Endodermal cell (in vitro differentiated cells): ENCODE results near the gene IQGAP1. TPM values are rescaled to one million over a fixed set of nuclear protein-coding genes. Genes with fewer than 3 reads are reported as not detected.
"Not testable (repeated sequence)": the region's sequence is repeated elsewhere in the genome, so short reads cannot be mapped to it uniquely, and the experiment has no call there.

Source experiments
- DNase-seq: peaks from one replicate; pipeline ENCODE4 v3.0.0-alpha.2; 2017
- H3K27ac ChIP-seq: 2 replicates; pipeline ENCODE4 v1.5.1; 2013; ENCODE audit warnings: mild to moderate bottlenecking, low read depth, low read length, moderate library complexity
- H3K27me3 ChIP-seq: 2 replicates; pipeline ENCODE4 v1.6.1; 2013; ENCODE audit warnings: mild to moderate bottlenecking, low read length, moderate library complexity; ENCODE audit not compliant: insufficient read depth, control insufficient read depth, poor library complexity, severe bottlenecking
- H3K36me3 ChIP-seq: 2 replicates; pipeline ENCODE4 v1.7.0; 2013; ENCODE audit warnings: mild to moderate bottlenecking, low read length, moderate library complexity; ENCODE audit not compliant: control insufficient read depth, insufficient read depth
- H3K4me1 ChIP-seq: one replicate; pipeline ENCODE4 v1.7.0; 2013; ENCODE audit warnings: low read length; ENCODE audit not compliant: control insufficient read depth, insufficient read depth
- H3K4me3 ChIP-seq: 2 replicates; pipeline ENCODE4 v1.5.1; 2013; ENCODE audit warnings: mild to moderate bottlenecking, low read length, moderate library complexity
- H3K9ac ChIP-seq: 2 replicates; pipeline ENCODE4 v1.6.1; 2013; ENCODE audit warnings: mild to moderate bottlenecking, low read length, moderate library complexity; ENCODE audit not compliant: poor library complexity, severe bottlenecking; ENCODE audit errors: extremely low read depth
- H3K9me3 ChIP-seq: 2 replicates; pipeline ENCODE4 v1.6.1; 2013; ENCODE audit warnings: mild to moderate bottlenecking, low read length, moderate library complexity; ENCODE audit not compliant: control insufficient read depth
- H3K27ac Mint-ChIP-seq: 2 replicates; pipeline ENCODE4 v1.8.0; 2020; ENCODE audit warnings: mixed read lengths
- H3K27me3 Mint-ChIP-seq: 2 replicates; pipeline ENCODE4 v1.8.0; 2021; ENCODE audit warnings: mild to moderate bottlenecking, mixed read lengths; ENCODE audit not compliant: insufficient read depth
- H3K36me3 Mint-ChIP-seq: 2 replicates; pipeline ENCODE4 v1.8.0; 2020; ENCODE audit warnings: low read depth, mixed read lengths
- H3K4me1 Mint-ChIP-seq: 2 replicates; pipeline ENCODE4 v1.8.0; 2020; ENCODE audit warnings: mixed read lengths
- H3K4me3 Mint-ChIP-seq: 2 replicates; pipeline ENCODE4 v1.8.0; 2020; ENCODE audit warnings: mild to moderate bottlenecking, moderate library complexity, mixed read lengths
- H3K9me3 Mint-ChIP-seq: 2 replicates; pipeline ENCODE4 v1.8.0; 2020; ENCODE audit warnings: mild to moderate bottlenecking, mixed read lengths
- CTCF ChIP-seq: fragments of 200-600 bp; sonication (generic); conservative IDR thresholded peaks from 2 replicates; pipeline ENCODE4 v1.5.0; 2021; ENCODE audit warnings: antibody characterized with exemption, mild to moderate bottlenecking
- WGBS, 2 experiments: methylation state at CpG; one replicate each; pipeline versions ENCODE4 v1.1.5 to v1.1.7; 2013; ENCODE audit warnings: missing lambda C conversion rate in 2 of 2, mixed read lengths in 1 of 2; ENCODE audit not compliant: insufficient coverage in 1 of 2, insufficient read length in 1 of 2; 5-methylcytosine and 5-hydroxymethylcytosine counted together
- total RNA-seq, 2 donors: library from RNA; stranded (reverse); fragmentation: NEBNext Ultra II Directional in 1 of 2; extraction: Animal tissue kit (Norgen Biotek cat#: 25700) in 1 of 2; gene quantifications; 2 replicates in 1 of 2; 3 replicates in 1 of 2; pipeline ENCODE4 v1.2.1, GENCODE V29; 2021

The IQGAP1 gene
- total RNA-seq, 2 donors from 2014 or later: 94.4 to 124 TPM

DNA sequence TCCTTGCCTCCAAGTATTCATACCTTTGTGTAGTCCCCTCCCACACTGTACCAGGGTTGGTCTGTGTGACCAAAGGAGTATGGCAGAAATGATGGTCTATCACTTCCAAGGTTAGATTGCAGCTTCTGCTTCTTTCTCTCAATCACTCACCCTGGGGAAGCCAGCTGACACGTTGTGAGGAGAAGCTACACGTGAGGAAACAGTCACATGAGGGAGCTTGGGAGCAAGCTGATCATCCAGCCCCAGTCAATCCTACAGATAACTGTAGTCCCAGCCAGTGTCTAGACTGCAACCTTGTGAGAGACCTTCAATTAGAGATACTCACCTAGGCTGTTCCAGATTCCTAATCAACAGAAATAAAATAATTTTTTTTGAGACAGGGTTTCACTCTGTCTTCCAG is 42.2 kb upstream of the IQGAP1 start:
- no peaks in the 10 kb centered on the region for H3K9me3 Mint-ChIP-seq
- Histone ChIP-seq H3K27ac (no peak overlapping the region), H3K9me3 (no peaks in the 10 kb centered on the region), H3K9ac (no peak overlapping the region), H3K36me3 (no peaks in the 10 kb centered on the region), H3K4me3 (no peak overlapping the region), H3K27me3 (peaks cover 82% of the 10 kb centered on the region), H3K4me1 (no peaks in the 10 kb centered on the region)
- TF ChIP-seq CTCF: no peak
- DNase-seq: no peak
- WGBS, 2 experiments: 26 to 29% methylated on average over 2 of the region's 2 CpGs
- H3K4me3 Mint-ChIP-seq: no peak overlapping the region
- H3K36me3 Mint-ChIP-seq: no peaks in the 10 kb centered on the region
- H3K4me1 Mint-ChIP-seq: no peaks in the 10 kb centered on the region
- no peak overlapping the region for H3K27ac Mint-ChIP-seq
- H3K27me3 Mint-ChIP-seq: peaks cover 80% of the 10 kb centered on the region

DNA sequence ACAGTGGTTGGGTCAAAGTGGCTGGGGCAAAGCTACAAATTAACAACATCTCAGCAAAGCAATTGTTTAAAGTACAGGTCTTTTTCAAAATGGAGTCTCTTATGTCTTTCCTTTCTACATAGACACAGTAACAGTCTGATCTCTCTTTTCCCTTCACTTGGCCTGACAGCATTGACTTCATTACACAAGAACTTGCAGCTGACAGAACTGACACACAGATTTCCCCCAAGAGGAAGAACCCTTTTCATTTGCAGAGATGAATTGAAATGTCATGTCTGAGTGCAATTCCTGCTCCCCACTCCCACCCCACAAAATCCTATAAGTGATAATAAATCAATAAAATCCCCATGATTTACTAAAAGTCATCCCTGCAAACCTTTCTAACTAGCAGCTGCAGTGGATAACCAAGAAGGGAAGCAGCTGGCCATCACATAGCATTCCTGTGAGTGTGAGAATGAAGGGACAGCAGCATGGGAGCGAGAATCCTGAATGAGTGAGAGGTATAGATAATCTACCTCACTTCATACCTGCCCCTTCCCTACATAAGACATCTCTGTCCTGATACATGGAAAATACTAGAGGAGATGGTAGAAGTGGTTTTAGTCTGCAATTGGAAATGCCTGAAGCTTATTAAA is 40.5 kb upstream of the IQGAP1 start:
- no CpG with 5 or more reads among the region's 1 CpG for WGBS, 2 experiments
- H3K9me3 Mint-ChIP-seq, DNase-seq, H3K4me1 ChIP-seq, H3K36me3 Mint-ChIP-seq, H3K4me1 Mint-ChIP-seq, H3K27ac Mint-ChIP-seq, H3K9me3 ChIP-seq, H3K4me3 ChIP-seq, H3K4me3 Mint-ChIP-seq, H3K36me3 ChIP-seq, H3K9ac ChIP-seq, H3K27ac ChIP-seq: not testable (repeated sequence)
- peaks cover 81% of the 10 kb centered on the region for H3K27me3 Mint-ChIP-seq
- peaks cover 84% of the 10 kb centered on the region for H3K27me3 ChIP-seq

DNA sequence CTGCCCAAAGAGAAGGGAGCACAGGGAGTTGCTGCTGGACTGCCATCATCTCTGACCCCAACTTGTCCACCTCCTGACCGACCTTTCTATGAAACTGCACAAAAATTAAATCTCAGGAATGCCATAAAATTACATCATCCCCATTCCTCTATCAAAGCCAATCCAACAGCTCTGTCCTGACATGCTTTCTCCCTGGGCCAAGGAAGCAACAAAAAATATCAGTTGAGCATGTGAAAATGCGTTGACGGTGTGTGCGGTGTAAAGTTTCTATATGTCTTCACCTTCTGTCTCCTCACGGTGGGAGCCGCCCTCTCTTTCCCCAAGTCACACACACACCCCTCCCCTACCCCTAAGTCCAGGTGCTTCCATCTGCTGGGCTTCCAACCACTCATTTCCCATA is 39.6 kb upstream of the IQGAP1 start:
- Mint-ChIP-seq H3K27ac (no peak overlapping the region), H3K36me3 (no peaks in the 10 kb centered on the region), H3K4me3 (no peak overlapping the region), H3K4me1 (no peaks in the 10 kb centered on the region), H3K27me3 (peaks cover 81% of the 10 kb centered on the region), H3K9me3 (no peaks in the 10 kb centered on the region)
- H3K4me3 ChIP-seq: no peak overlapping the region
- H3K9me3 ChIP-seq: no peaks in the 10 kb centered on the region
- no peak overlapping the region for H3K9ac ChIP-seq
- DNase-seq: no peak
- H3K27ac ChIP-seq: no peak overlapping the region
- no peaks in the 10 kb centered on the region for H3K4me1 ChIP-seq
- H3K27me3 ChIP-seq: peaks cover 80% of the 10 kb centered on the region
- H3K36me3 ChIP-seq: no peaks in the 10 kb centered on the region
- no peak for TF ChIP-seq CTCF
- WGBS, 2 experiments: 94 to 100% methylated on average over 5 to 6 of the region's 6 CpGs

- Histone ChIP-seq H3K4me3 (no peak overlapping the region), H3K27ac (no peak overlapping the region), H3K9ac (no peak overlapping the region), H3K9me3 (no peaks in the 10 kb centered on the region), H3K36me3 (no peaks in the 10 kb centered on the region), H3K27me3 (peaks cover 74% of the 10 kb centered on the region), H3K4me1 (no peaks in the 10 kb centered on the region)
- WGBS, 2 experiments: 96 to 98% methylated on average over 9 to 19 of the region's 21 CpGs
- Mint-ChIP-seq H3K36me3 (no peaks in the 10 kb centered on the region), H3K27ac (no peak overlapping the region), H3K27me3 (peaks cover 77% of the 10 kb centered on the region), H3K9me3 (no peaks in the 10 kb centered on the region), H3K4me3 (no peak overlapping the region), H3K4me1 (no peaks in the 10 kb centered on the region)
- DNase-seq: no peak
- no peak for TF ChIP-seq CTCF
Observed at GRCh38 chr15:90349072-90349471, 39.0 kb upstream of the IQGAP1 start.
